ENCODE results near the gene ILDR2.

ILDR2 gene

DNA sequence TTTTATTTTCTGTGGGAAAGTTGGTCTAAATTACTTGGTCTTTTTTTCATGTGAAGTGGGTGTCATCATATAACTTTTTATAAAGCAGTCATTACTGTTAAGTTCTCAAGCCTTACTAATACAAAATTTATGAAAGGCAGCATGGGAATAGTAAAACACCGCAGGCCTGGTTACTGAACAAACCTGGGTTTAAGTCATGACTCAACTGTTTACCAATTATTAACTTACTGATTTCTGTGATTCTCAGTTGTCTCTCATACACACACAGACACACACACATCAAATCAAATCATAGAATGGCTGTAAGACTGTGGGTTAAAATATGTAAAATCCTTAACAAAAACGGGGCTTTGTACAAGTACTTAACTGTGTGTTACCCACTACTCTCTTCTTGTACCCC, 28.4 kb upstream of the ILDR2 start:
- no peak overlapping the region for H3K4me3 ChIP-seq (ENCODE audit: low read depth, low read length)
- TF ChIP-seq, protein P1, sequence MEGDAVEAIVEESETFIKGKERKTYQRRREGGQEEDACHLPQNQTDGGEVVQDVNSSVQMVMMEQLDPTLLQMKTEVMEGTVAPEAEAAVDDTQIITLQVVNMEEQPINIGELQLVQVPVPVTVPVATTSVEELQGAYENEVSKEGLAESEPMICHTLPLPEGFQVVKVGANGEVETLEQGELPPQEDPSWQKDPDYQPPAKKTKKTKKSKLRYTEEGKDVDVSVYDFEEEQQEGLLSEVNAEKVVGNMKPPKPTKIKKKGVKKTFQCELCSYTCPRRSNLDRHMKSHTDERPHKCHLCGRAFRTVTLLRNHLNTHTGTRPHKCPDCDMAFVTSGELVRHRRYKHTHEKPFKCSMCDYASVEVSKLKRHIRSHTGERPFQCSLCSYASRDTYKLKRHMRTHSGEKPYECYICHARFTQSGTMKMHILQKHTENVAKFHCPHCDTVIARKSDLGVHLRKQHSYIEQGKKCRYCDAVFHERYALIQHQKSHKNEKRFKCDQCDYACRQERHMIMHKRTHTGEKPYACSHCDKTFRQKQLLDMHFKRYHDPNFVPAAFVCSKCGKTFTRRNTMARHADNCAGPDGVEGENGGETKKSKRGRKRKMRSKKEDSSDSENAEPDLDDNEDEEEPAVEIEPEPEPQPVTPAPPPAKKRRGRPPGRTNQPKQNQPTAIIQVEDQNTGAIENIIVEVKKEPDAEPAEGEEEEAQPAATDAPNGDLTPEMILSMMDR (IDR thresholded peaks at IDR 0.05; ENCODE audit: control insufficient read depth, extremely low read depth, insufficient read depth), result no peak
- no peak for DNase-seq (ENCODE audit: low read depth)

DNA sequence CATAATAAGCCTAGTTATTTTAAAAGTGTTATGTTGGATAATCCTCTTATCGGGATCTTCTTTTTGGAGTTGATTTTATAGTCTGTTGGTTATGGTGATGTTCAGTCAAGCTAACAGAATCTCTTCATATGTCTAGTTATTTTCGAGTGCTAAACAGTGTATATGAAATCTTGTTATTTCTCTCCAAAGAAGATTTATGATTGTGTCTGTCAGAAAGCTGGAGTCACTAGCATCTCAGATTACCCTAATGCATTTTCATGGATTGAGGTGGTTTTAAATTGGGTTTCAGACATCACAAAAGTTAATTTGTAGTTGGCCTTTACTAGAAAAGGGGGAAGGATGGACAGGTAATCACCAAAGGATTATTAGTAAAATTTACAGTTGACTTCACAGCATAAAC, 27.0 kb upstream of the ILDR2 start:
- H3K4me3 ChIP-seq (ENCODE audit: low read depth, low read length), result no peak overlapping the region
- TF ChIP-seq, protein P1 (IDR thresholded peaks at IDR 0.05; ENCODE audit: control insufficient read depth, extremely low read depth, insufficient read depth), result no peak
- DNase-seq (ENCODE audit: low read depth), result no peak

DNA sequence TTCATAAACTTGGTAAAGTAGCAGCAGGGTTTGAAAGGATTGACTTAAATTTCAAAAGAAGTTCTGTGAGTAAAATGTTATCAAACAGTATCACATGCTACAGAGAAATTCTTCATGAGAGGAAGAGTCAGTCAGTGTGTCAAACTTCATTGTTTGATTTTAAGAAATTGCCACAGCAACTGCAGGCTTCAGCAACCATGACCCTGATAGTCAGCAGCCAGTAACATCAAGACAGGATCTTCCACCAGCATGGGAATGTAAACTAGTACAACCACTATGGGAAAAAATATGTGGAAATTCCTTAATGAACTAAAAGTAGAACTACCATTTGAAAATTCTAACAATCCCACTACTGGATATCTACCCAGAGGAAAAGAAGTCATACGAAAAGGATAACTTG, 25.2 kb upstream of the ILDR2 start:
- DNase-seq (ENCODE audit: low read depth), result no peak
- H3K4me3 ChIP-seq (ENCODE audit: low read depth, low read length), result no peak overlapping the region
- TF ChIP-seq, protein P1 (IDR thresholded peaks at IDR 0.05; ENCODE audit: control insufficient read depth, extremely low read depth, insufficient read depth), result no peak

DNA sequence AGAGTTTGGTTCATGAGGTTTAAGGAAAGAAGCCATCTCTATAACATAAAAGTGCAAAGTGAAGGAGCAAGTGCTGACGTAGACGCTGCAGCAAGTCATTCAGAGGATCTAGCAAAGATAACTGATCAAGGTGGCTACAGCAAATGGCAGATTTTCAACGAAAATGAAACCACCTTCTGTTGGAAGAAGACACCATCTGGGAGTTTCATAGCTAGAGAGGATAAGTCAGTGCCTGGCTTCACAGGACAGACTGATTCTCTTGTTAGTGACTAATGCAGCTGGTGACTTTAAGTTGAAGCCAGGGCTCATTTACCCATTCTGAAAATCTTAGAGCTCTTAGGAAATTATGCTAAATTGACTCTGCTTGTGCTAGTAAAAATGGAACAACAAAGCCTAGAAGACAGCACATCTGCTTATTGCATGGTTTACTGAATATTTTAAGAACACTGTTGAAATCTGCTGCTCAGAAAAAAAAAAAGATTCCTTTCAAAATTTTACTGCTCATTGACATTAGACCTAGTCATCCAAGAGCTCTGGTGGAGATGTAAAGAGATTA, 24.2 kb upstream of the ILDR2 start:
- DNase-seq (ENCODE audit: low read depth), result no peak
- TF ChIP-seq, protein P1 (IDR thresholded peaks at IDR 0.05; ENCODE audit: control insufficient read depth, extremely low read depth, insufficient read depth), result no peak

DNA sequence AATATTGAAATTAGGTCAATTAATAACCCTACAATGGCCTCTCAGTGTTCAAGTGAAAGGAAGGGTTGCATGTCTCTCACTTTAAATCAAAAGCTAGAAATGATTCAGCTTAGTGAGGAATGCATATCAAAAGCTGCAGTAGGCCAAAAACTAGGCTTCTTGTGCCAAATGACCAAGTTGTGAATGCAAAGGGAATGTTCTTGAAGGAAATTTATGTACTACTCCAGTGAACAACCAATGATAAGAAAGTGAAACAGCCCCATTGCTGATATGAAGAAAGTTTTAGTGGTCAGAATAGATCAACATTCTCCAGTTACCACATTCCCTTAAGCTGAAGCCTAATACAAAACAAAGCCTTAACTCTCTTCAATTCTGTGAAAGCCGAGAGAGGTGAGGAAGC, 23.7 kb upstream of the ILDR2 start:
- no peak overlapping the region for H3K4me3 ChIP-seq (ENCODE audit: low read depth, low read length)
- TF ChIP-seq, protein P1 (IDR thresholded peaks at IDR 0.05; ENCODE audit: control insufficient read depth, extremely low read depth, insufficient read depth), result no peak
- no peak for DNase-seq (ENCODE audit: low read depth)

More for the DNA sequence above, 24.2 kb upstream of the ILDR2 start:
- no peak overlapping the region for H3K4me3 ChIP-seq (ENCODE audit: low read depth, low read length)

DNA sequence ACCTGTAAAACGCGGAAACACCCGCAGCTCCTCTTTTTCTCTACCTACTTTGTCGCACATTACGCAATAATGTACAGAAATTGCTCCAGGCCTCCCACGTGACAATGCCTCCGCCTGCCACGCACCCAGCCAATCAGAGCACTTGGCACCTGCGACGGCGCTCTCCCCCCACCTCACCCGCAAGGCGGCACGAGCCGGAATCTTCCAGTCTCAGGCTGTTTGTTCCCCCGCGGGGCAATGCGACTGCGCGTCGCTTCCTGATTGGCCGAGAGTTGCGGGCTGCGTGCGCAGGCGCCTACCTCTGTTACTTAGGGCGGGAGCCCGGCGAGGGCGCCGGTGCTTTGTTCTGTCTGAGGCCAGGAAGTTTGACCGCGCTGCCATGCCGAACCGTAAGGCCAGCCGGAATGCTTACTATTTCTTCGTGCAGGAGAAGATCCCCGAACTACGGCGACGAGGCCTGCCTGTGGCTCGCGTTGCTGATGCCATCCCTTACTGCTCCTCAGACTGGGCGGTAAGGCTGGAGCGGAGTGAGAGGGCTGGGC, 13.7 kb upstream of the ILDR2 start, which contains the start of gene MAEL:
MAEL (plus strand) TSS at position 307 of the 542 bp plus-strand sequence; CDS start at position 380, 73 bp downstream.
- TF ChIP-seq, protein P1 (IDR thresholded peaks at IDR 0.05; ENCODE audit: control insufficient read depth, extremely low read depth, insufficient read depth), result no peak
- no peak for DNase-seq (ENCODE audit: low read depth)
- no peak within 1 kb of the TSS for H3K4me3 ChIP-seq (ENCODE audit: low read depth, low read length)

DNA sequence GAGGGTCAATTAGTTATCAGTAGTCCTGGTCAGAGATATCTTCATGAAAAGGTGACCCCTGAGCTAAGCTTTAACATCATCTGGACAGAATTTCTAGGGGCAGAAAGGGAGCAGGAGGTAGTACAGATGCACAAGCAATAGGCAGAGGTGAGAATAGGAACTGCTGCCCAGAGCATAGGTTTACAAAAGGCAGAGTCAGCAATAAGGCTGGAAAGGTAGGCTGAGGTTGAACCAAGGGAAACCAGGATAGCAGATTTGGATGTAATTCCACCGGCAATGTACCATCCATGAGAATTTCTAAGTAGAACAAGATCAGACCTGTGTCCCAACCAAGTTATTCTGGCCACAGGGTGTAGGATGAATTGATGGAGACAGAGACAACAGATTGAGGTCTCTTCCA, 6.2 kb upstream of the ILDR2 start:
- no peak for DNase-seq (ENCODE audit: low read depth)
- TF ChIP-seq, protein P1 (IDR thresholded peaks at IDR 0.05; ENCODE audit: control insufficient read depth, extremely low read depth, insufficient read depth), result no peak
- no peak overlapping the region for H3K4me3 ChIP-seq (ENCODE audit: low read depth, low read length)

Measured in LNCaP clone FGC (cell line).